GM12878 (cell line): ENCODE results near the gene PRH2.

Experiments used
- BMI1 ChIP-seq: fragments of 450-650 bp; IDR thresholded peaks from 2 replicates; pipeline ENCODE4 v1.6.1; 2016; ENCODE audit warnings: mild to moderate bottlenecking, moderate library complexity, borderline replicate concordance
- E2F8 ChIP-seq: fragments of 450-650 bp; IDR thresholded peaks from 2 replicates; pipeline ENCODE4 v1.6.1; 2018; ENCODE audit warnings: mild to moderate bottlenecking, low read depth, moderate library complexity; ENCODE audit not compliant: partially characterized antibody
- EZH2 ChIP-seq: IDR thresholded peaks from 2 replicates; pipeline ENCODE4 v1.6.1; 2012; ENCODE audit warnings: low read depth, mild to moderate bottlenecking, control low read depth, inconsistent platforms, low read length, borderline replicate concordance; ENCODE audit not compliant: control insufficient read depth
- NRF1 ChIP-seq: conservative IDR thresholded peaks from 2 replicates; pipeline ENCODE4 v1.6.1; 2011; ENCODE audit warnings: mild to moderate bottlenecking, low read depth, low read length, improper control_type of control experiment
- POLR2A ChIP-seq: IDR thresholded peaks from 2 replicates; pipeline ENCODE4 v1.6.1; 2011; ENCODE audit warnings: low read depth, mild to moderate bottlenecking, low read length
- RCOR1 ChIP-seq: conservative IDR thresholded peaks from 2 replicates; pipeline ENCODE4 v1.6.1; 2012; ENCODE audit warnings: low read depth, low read length, improper control_type of control experiment
- TAF1 ChIP-seq: IDR thresholded peaks from 2 replicates; pipeline ENCODE4 v1.6.1; 2011; ENCODE audit warnings: mild to moderate bottlenecking, low read depth, low read length, borderline replicate concordance
- WRNIP1 ChIP-seq: IDR thresholded peaks from 2 replicates; pipeline ENCODE4 v1.6.1; 2011; ENCODE audit warnings: low read depth, low read length, improper control_type of control experiment, borderline replicate concordance
- TF ChIP-seq, protein P1 (sequence below): IDR thresholded peaks from 2 replicates; pipeline ENCODE4 v1.6.1; 2012; ENCODE audit warnings: low read depth, low read length, improper control_type of control experiment
- TF ChIP-seq, protein P2 (sequence below), 3 experiments: IDR thresholded peaks in 2 of 3; conservative IDR thresholded peaks in 1 of 3; 2 replicates each; pipeline ENCODE4 v1.5.1; 2011; ENCODE audit warnings: low read depth in 3 of 3, low read length in 3 of 3, mild to moderate bottlenecking in 3 of 3, control low read depth in 2 of 3, moderate library complexity in 2 of 3, inconsistent platforms in 1 of 3, mixed read lengths in 1 of 3; ENCODE audit not compliant: control insufficient read depth in 2 of 3, insufficient read depth in 1 of 3; ENCODE audit errors: extremely low read depth in 1 of 3
- TF ChIP-seq, protein P3 (sequence below): IDR thresholded peaks from 2 replicates; pipeline ENCODE4 v1.6.1; 2012; ENCODE audit warnings: low read length, inconsistent platforms

GRCh38 chr12:10901427-10901826 is 27.6 kb upstream of the PRH2 start:
- TF ChIP-seq, protein P1, sequence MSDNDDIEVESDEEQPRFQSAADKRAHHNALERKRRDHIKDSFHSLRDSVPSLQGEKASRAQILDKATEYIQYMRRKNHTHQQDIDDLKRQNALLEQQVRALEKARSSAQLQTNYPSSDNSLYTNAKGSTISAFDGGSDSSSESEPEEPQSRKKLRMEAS: no peak
- TF ChIP-seq, protein P2, sequence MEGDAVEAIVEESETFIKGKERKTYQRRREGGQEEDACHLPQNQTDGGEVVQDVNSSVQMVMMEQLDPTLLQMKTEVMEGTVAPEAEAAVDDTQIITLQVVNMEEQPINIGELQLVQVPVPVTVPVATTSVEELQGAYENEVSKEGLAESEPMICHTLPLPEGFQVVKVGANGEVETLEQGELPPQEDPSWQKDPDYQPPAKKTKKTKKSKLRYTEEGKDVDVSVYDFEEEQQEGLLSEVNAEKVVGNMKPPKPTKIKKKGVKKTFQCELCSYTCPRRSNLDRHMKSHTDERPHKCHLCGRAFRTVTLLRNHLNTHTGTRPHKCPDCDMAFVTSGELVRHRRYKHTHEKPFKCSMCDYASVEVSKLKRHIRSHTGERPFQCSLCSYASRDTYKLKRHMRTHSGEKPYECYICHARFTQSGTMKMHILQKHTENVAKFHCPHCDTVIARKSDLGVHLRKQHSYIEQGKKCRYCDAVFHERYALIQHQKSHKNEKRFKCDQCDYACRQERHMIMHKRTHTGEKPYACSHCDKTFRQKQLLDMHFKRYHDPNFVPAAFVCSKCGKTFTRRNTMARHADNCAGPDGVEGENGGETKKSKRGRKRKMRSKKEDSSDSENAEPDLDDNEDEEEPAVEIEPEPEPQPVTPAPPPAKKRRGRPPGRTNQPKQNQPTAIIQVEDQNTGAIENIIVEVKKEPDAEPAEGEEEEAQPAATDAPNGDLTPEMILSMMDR (IDR thresholded peaks at IDR 0.05 in 2 of 3, conservative IDR thresholded peaks at IDR 0.05 in 1 of 3; ENCODE audit: control insufficient read depth in 2 of 3, extremely low read depth in 1 of 3, insufficient read depth in 1 of 3, low read depth in 3 of 3, low read length in 3 of 3): no peak
- no peak for TF ChIP-seq EZH2
- TF ChIP-seq NRF1: no peak
- no peak for TF ChIP-seq E2F8
- TF ChIP-seq POLR2A: no peak
- TF ChIP-seq, protein P3, sequence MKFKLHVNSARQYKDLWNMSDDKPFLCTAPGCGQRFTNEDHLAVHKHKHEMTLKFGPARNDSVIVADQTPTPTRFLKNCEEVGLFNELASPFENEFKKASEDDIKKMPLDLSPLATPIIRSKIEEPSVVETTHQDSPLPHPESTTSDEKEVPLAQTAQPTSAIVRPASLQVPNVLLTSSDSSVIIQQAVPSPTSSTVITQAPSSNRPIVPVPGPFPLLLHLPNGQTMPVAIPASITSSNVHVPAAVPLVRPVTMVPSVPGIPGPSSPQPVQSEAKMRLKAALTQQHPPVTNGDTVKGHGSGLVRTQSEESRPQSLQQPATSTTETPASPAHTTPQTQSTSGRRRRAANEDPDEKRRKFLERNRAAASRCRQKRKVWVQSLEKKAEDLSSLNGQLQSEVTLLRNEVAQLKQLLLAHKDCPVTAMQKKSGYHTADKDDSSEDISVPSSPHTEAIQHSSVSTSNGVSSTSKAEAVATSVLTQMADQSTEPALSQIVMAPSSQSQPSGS: no peak
- no peak for TF ChIP-seq BMI1
- no peak for TF ChIP-seq WRNIP1
- TF ChIP-seq RCOR1: no peak
- TF ChIP-seq TAF1: no peak
